Hepatocyte (in vitro differentiated cells): ENCODE results near the gene SPACA9. TPM values are rescaled to one million over a fixed set of nuclear protein-coding genes. Genes with fewer than 3 reads are reported as not detected.

Experiments
- DNase-seq: peaks from one replicate; pipeline ENCODE4 v3.0.0-alpha.2; 2016; ENCODE audit warnings: low spot score
- H2AFZ ChIP-seq: fragments of 200-600 bp; sonication (generic); 2 replicates; pipeline ENCODE4 v1.6.0; 2016; ENCODE audit warnings: antibody characterized with exemption, mild to moderate bottlenecking
- H3K27ac ChIP-seq: fragments of 200-600 bp; sonication (generic); 2 replicates; pipeline ENCODE4 v1.5.1; 2016; ENCODE audit warnings: mild to moderate bottlenecking
- H3K27me3 ChIP-seq: fragments of 200-600 bp; sonication (generic); 2 replicates; pipeline ENCODE4 v1.6.1; 2016
- H3K36me3 ChIP-seq: fragments of 200-600 bp; sonication (generic); replicated peaks from 2 replicates; pipeline ENCODE4 v1.5.1; 2016; ENCODE audit warnings: low read depth; ENCODE audit not compliant: insufficient read depth
- H3K4me1 ChIP-seq: fragments of 200-600 bp; sonication (generic); 2 replicates; pipeline ENCODE4 v1.5.1; 2016; ENCODE audit warnings: mild to moderate bottlenecking, moderate library complexity; ENCODE audit not compliant: insufficient read depth
- H3K4me2 ChIP-seq: fragments of 200-600 bp; sonication (generic); 2 replicates; pipeline ENCODE4 v1.6.0; 2016
- H3K4me3 ChIP-seq: fragments of 200-600 bp; sonication (generic); 2 replicates; pipeline ENCODE4 v1.5.1; 2016; ENCODE audit warnings: mild to moderate bottlenecking
- H3K79me2 ChIP-seq: fragments of 200-600 bp; sonication (generic); 2 replicates; pipeline ENCODE4 v1.6.0; 2017; ENCODE audit warnings: mild to moderate bottlenecking
- H3K9me2 ChIP-seq: fragments of 200-600 bp; sonication (generic); replicated peaks from 2 replicates; pipeline ENCODE4 v1.6.0; 2017; ENCODE audit warnings: mild to moderate bottlenecking; ENCODE audit not compliant: insufficient read depth
- H3K9me3 ChIP-seq: fragments of 200-600 bp; sonication (generic); 2 replicates; pipeline ENCODE4 v1.5.1; 2016; ENCODE audit warnings: low read depth, mild to moderate bottlenecking
- H4K20me1 ChIP-seq: fragments of 200-600 bp; sonication (generic); 2 replicates; pipeline ENCODE4 v1.6.0; 2016; ENCODE audit warnings: mild to moderate bottlenecking; ENCODE audit not compliant: insufficient read depth, poor library complexity, severe bottlenecking
- CTCF ChIP-seq: fragments of 200-600 bp; sonication (generic); IDR thresholded peaks from 2 replicates; pipeline ENCODE4 v1.5.1; 2016; ENCODE audit warnings: antibody characterized with exemption, mild to moderate bottlenecking; ENCODE audit not compliant: poor library complexity
- EZH2 ChIP-seq: fragments of 200-600 bp; sonication (generic); IDR thresholded peaks from 2 replicates; pipeline ENCODE4 v1.6.1; 2016; ENCODE audit warnings: antibody characterized with exemption, mild to moderate bottlenecking, borderline replicate concordance
- EZH2phosphoT487 ChIP-seq: fragments of 200-600 bp; sonication (generic); IDR thresholded peaks from one replicate; pipeline ENCODE4 v1.6.1; 2018; ENCODE audit warnings: antibody characterized with exemption, mild to moderate bottlenecking, low read depth, moderate library complexity; ENCODE audit not compliant: unreplicated experiment, severe bottlenecking
- WGBS: methylation state at CpG from one replicate; pipeline ENCODE4 v1.1.6; 2016; ENCODE audit warnings: low lambda C conversion rate; ENCODE audit errors: missing lambda C conversion rate; 5-methylcytosine and 5-hydroxymethylcytosine counted together
- polyA plus RNA-seq: library from polyadenylated mRNA; unstranded; fragments of >200 nt; fragmentation: Nextera tagmentation; extraction: Ambion mirVana; gene quantifications from 2 replicates; pipeline ENCODE4 v1.2.1, GENCODE V29; 2016
- total RNA-seq: library from RNA; depleted of rRNA; stranded (reverse); fragments of >200 nt; gene quantifications from 2 replicates; pipeline ENCODE4 v1.2.3, GENCODE V29; 2014

SPACA9 gene
- total and polyA plus RNA-seq, 2 experiments from 2014 or later: 1.9 to 3.3 TPM

- H2AFZ ChIP-seq: no peak overlapping the region
- H3K79me2 ChIP-seq: no peaks in the 10 kb centered on the region
These were observed 11.8 kb upstream of the SPACA9 start for GRCh38 chr9:132866898-132867297.

DNA sequence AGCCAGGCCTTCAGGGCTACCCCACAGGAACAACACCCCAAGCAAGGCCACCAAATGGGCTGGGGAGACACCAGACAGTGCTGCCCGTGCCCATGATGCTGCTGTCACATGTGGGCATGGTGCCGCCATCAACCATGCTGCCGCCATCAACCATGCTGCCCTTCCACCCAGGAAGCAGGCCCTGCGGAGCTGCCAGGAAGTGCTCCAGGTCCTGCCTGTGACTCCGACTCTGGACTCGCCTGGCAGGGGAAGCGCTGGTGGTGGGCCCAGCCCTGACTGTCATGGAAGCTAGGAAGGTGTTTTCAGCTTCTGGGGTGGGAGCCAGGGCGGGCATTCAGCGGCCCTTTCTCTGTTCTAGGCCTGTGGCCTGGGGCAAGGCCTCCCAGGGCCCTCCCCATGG lies 9.4 kb upstream of the SPACA9 start:
- Histone ChIP-seq H3K27me3 (no peaks in the 10 kb centered on the region), H3K36me3 (no peaks in the 10 kb centered on the region), H4K20me1 (no peaks in the 10 kb centered on the region), H3K27ac (no peak overlapping the region), H3K9me2 (no peaks in the 10 kb centered on the region), H3K4me1 (no peaks in the 10 kb centered on the region), H3K4me2 (no peak overlapping the region), H3K79me2 (no peaks in the 10 kb centered on the region), H3K4me3 (no peak overlapping the region), H3K9me3 (no peaks in the 10 kb centered on the region), H2AFZ (no peak overlapping the region)
- WGBS: 92% methylated on average over 9 of the region's 9 CpGs
- TF ChIP-seq EZH2phosphoT487 (no peak), CTCF (no peak), EZH2 (no peak)
- no peak for DNase-seq

More at GRCh38 chr9:132866898-132867297, 11.8 kb upstream of the SPACA9 start:
- no peak overlapping the region for H3K4me3 ChIP-seq
- TF ChIP-seq CTCF (no peak), EZH2phosphoT487 (no peak), EZH2 (no peak)
- no peaks in the 10 kb centered on the region for H3K4me1 ChIP-seq
- WGBS: 77% methylated on average over 8 of the region's 8 CpGs
- no peaks in the 10 kb centered on the region for H3K27me3 ChIP-seq
- no peak for DNase-seq
- no peaks in the 10 kb centered on the region for H4K20me1 ChIP-seq
- H3K27ac ChIP-seq: no peak overlapping the region
- H3K9me3 ChIP-seq: no peaks in the 10 kb centered on the region
- no peaks in the 10 kb centered on the region for H3K36me3 ChIP-seq
- H3K4me2 ChIP-seq: no peak overlapping the region
- no peaks in the 10 kb centered on the region for H3K9me2 ChIP-seq

- H3K27me3 ChIP-seq: no peaks in the 10 kb centered on the region
- H3K4me3 ChIP-seq: no peak overlapping the region
- no peaks in the 10 kb centered on the region for H3K36me3 ChIP-seq
- no peaks in the 10 kb centered on the region for H3K9me2 ChIP-seq
- DNase-seq: no peak
- H3K4me1 ChIP-seq: peaks cover 4% of the 10 kb centered on the region
- H2AFZ ChIP-seq: no peak overlapping the region
- TF ChIP-seq EZH2phosphoT487 (no peak), CTCF (no peak), EZH2 (no peak)
- no peak overlapping the region for H3K4me2 ChIP-seq
- no peaks in the 10 kb centered on the region for H4K20me1 ChIP-seq
- no peaks in the 10 kb centered on the region for H3K79me2 ChIP-seq
- no peaks in the 10 kb centered on the region for H3K9me3 ChIP-seq
- WGBS: 87% methylated on average over 7 of the region's 7 CpGs
- no peak overlapping the region for H3K27ac ChIP-seq
These were observed 5.3 kb upstream of the SPACA9 start for GRCh38 chr9:132873403-132873802.

DNA sequence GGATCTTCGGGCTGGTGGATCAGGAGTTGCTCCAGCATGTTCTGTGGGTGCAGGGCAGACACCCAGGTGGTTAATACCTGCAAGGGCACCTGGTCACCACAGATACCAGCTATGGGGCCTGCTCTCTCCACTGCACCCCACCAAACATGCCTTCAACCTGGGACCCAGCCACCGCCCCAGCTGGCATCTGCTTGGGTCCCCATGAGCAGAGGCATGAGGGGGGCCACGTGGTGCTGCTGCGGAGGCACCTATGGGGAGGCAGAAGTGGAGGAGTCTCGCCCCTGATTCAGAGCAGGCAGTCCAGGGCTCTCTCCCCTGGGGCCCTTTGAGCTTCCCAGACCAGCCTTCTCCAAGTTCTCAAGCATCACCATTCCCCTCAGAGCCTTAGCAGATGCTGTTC lies 3.5 kb upstream of the SPACA9 start:
- no peak overlapping the region for H3K27ac ChIP-seq
- H3K4me3 ChIP-seq: no peak overlapping the region
- H3K79me2 ChIP-seq: no peaks in the 10 kb centered on the region
- no peak overlapping the region for H3K4me2 ChIP-seq
- no peak for DNase-seq
- no peaks in the 10 kb centered on the region for H3K36me3 ChIP-seq
- no peaks in the 10 kb centered on the region for H4K20me1 ChIP-seq
- no peaks in the 10 kb centered on the region for H3K9me2 ChIP-seq
- H2AFZ ChIP-seq: no peak overlapping the region
- peaks cover 4% of the 10 kb centered on the region for H3K4me1 ChIP-seq
- WGBS: 83% methylated on average over 5 of the region's 5 CpGs
- TF ChIP-seq EZH2 (no peak), EZH2phosphoT487 (no peak), CTCF (no peak)
- H3K27me3 ChIP-seq: no peaks in the 10 kb centered on the region
- H3K9me3 ChIP-seq: no peaks in the 10 kb centered on the region
